ENCODE results near the gene TMEM131. TPM values are rescaled to one million over a fixed set of nuclear protein-coding genes. Genes with fewer than 3 reads are reported as not detected.
A peak's percentile ranks its signal among the peaks of the same experiment; 100 is the strongest.

TMEM131 gene
- total RNA-seq, 1 donor from 2014 or later = 36.4 TPM

DNA sequence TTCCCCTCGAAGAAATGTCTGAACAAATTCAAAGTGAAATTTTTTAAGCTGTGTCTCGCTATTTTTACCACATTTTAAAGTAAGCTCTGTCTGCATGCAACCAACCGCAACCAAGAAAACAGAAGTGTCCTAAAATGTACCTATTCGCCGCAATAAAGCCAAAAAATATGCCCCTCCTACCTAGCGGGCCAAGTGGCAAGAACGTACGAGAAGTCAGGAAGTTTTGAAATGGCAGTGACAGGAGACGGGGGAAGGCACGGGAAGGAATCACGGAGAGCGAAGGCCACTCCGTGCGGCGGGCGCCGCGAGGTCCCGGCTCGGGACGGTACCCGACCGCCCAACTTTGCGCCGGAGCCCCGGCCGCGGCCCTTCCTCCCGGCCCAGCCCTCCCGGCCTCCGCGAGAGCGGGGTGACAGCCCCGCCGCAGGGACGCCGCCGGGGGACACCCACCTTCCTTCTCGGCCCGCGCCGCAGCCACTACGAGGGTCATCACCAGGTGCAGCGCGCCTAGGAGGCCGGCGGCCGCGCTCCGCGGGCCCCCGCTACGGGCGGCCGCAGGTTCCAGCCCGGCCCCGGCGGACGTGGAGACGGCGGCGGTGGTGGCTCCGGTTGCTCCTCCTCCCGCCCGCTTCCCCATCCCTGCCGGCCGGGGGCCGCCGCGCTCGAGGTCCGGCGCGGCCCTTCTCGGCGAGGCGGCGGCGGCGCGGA is 568 bp downstream of the TMEM131 start:
- H3K4me3 Mint-ChIP-seq (ENCODE audit: unreplicated experiment) = peak overlapping the region; percentile 90
- peak; percentile 86 for DNase-seq (ENCODE audit: extremely low spot score, unreplicated experiment)
- no peaks in the 10 kb centered on the region for H3K9me3 Mint-ChIP-seq (ENCODE audit: unreplicated experiment)
- H3K4me1 Mint-ChIP-seq (ENCODE audit: unreplicated experiment) = peaks cover 27% of the 10 kb centered on the region
- TF ChIP-seq, protein P1, sequence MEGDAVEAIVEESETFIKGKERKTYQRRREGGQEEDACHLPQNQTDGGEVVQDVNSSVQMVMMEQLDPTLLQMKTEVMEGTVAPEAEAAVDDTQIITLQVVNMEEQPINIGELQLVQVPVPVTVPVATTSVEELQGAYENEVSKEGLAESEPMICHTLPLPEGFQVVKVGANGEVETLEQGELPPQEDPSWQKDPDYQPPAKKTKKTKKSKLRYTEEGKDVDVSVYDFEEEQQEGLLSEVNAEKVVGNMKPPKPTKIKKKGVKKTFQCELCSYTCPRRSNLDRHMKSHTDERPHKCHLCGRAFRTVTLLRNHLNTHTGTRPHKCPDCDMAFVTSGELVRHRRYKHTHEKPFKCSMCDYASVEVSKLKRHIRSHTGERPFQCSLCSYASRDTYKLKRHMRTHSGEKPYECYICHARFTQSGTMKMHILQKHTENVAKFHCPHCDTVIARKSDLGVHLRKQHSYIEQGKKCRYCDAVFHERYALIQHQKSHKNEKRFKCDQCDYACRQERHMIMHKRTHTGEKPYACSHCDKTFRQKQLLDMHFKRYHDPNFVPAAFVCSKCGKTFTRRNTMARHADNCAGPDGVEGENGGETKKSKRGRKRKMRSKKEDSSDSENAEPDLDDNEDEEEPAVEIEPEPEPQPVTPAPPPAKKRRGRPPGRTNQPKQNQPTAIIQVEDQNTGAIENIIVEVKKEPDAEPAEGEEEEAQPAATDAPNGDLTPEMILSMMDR (IDR thresholded peaks at IDR 0.05) = peak; percentile 6
- H3K27ac Mint-ChIP-seq (ENCODE audit: unreplicated experiment) = peak overlapping the region; percentile 95
- no peaks in the 10 kb centered on the region for H3K36me3 Mint-ChIP-seq (ENCODE audit: unreplicated experiment)
- peaks cover 8% of the 10 kb centered on the region for H3K27me3 Mint-ChIP-seq (ENCODE audit: unreplicated experiment)

DNA sequence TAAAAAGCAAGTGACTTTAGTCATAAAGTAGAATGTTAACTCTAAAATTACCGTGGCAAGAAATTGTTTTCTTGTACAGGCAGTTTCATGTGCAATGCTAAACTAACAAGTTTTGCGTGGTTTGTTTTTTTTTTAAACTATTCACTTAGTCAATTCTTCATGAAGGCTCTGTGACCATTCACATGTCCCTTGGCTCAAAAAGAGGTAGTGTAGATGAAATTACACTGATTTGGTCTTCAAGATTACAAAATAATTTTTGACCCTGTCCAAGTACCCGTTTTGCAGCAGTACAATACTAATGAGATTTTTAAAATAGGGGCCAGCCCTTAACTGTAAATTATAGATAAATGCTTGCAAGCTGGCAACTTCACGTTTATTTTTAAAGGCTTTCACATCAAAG is 1.3 kb downstream of the TMEM131 start:
- H3K27me3 Mint-ChIP-seq (ENCODE audit: unreplicated experiment) = peaks cover 3% of the 10 kb centered on the region
- no peak for DNase-seq (ENCODE audit: extremely low spot score, unreplicated experiment)
- peak overlapping the region; percentile 90 for H3K4me3 Mint-ChIP-seq (ENCODE audit: unreplicated experiment)
- peaks cover 27% of the 10 kb centered on the region for H3K4me1 Mint-ChIP-seq (ENCODE audit: unreplicated experiment)
- TF ChIP-seq, protein P1 (IDR thresholded peaks at IDR 0.05) = no peak
- H3K36me3 Mint-ChIP-seq (ENCODE audit: unreplicated experiment) = no peaks in the 10 kb centered on the region
- H3K27ac Mint-ChIP-seq (ENCODE audit: unreplicated experiment) = peak overlapping the region; percentile 95
- H3K9me3 Mint-ChIP-seq (ENCODE audit: unreplicated experiment) = no peaks in the 10 kb centered on the region

DNA sequence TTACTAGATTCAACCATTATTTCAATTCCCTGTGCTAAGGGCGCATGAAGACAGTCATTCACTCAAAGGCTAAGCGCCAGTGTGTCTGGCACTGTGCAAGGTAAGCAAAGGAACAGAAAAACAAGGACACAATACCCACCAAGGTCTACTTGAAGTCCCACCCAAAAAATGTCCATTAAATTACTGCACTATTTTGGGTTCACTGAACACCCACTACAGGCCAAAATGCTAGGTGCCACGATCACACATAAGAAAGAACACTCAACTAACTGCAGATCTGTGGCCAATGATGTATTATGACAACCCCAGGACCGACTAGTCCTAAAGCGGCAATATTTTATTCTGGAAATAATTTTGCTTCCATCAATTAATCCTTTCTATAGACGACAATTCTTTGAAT is 1.8 kb downstream of the TMEM131 start:
- H3K4me3 Mint-ChIP-seq (ENCODE audit: unreplicated experiment) = peak overlapping the region; percentile 90
- peaks cover 27% of the 10 kb centered on the region for H3K4me1 Mint-ChIP-seq (ENCODE audit: unreplicated experiment)
- TF ChIP-seq, protein P1 (IDR thresholded peaks at IDR 0.05) = no peak
- no peak overlapping the region for H3K27ac Mint-ChIP-seq (ENCODE audit: unreplicated experiment)
- H3K9me3 Mint-ChIP-seq (ENCODE audit: unreplicated experiment) = no peaks in the 10 kb centered on the region
- no peaks in the 10 kb centered on the region for H3K36me3 Mint-ChIP-seq (ENCODE audit: unreplicated experiment)
- H3K27me3 Mint-ChIP-seq (ENCODE audit: unreplicated experiment) = no peaks in the 10 kb centered on the region
- DNase-seq (ENCODE audit: extremely low spot score, unreplicated experiment) = no peak

DNA sequence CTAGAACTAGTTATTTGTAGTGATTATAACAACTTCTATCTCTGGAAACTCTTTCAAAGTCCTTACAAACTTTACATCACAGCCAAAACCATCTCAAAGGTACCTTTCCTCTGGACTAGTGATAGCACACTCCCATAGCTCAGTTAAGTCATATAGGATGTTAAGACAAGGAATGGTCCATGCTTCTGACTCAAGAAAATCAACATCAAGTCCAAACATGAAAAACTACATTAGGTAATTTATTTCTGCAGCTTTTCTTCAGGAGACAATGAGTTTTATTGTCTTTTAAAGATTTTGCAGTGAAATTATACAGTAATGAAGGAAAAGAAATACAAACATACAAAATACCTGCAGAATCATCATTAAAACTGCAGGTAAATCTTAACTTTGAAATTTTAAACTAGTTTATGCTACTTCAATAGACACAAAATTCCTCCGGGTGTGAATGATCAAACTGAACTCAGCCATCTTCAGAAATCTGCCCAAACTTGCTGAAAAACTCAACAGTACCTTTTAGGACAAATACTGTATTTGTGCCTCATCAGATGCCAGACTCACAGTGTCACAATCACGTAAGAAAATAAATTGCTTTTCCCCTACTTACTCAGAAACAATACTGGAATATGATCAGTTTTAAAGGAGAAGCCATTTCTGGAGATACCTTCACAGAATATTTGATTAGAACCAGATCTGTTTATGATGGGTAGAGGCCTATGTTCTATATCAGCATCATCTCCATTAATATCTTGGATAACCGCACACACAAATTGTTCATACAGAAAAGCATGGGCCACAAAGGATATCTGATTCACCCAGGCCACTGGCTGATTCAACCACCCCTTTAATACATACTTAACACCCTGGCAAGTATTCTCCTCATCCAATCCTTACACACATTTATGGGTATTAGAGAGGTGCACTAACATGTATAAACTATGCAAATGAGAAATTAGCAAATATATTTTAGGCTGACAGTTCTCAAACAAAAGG is 2.6 kb downstream of the TMEM131 start:
- TF ChIP-seq, protein P1 (IDR thresholded peaks at IDR 0.05) = no peak
- no peak overlapping the region for H3K27ac Mint-ChIP-seq (ENCODE audit: unreplicated experiment)
- H3K4me3 Mint-ChIP-seq (ENCODE audit: unreplicated experiment) = peak overlapping the region; percentile 90
- peaks cover 27% of the 10 kb centered on the region for H3K4me1 Mint-ChIP-seq (ENCODE audit: unreplicated experiment)
- DNase-seq (ENCODE audit: extremely low spot score, unreplicated experiment) = no peak
- no peaks in the 10 kb centered on the region for H3K27me3 Mint-ChIP-seq (ENCODE audit: unreplicated experiment)
- H3K9me3 Mint-ChIP-seq (ENCODE audit: unreplicated experiment) = peaks cover 8% of the 10 kb centered on the region
- H3K36me3 Mint-ChIP-seq (ENCODE audit: unreplicated experiment) = peaks cover 7% of the 10 kb centered on the region

Measured in osteocyte (in vitro differentiated cells).